ENCODE results near the gene SEMA3E. TPM values are rescaled to one million over a fixed set of nuclear protein-coding genes. Genes with fewer than 3 reads are reported as not detected.

The SEMA3E gene
- total RNA-seq, 1 donor from 2014 or later = not detected

GRCh38 chr7:83366629-83367028, 282.3 kb downstream of the SEMA3E start:
- DNase-seq (ENCODE audit: low spot score) = no peak
- Mint-ChIP-seq H3K27ac (no peak overlapping the region), H3K36me3 (ENCODE audit: low read depth) (no peaks in the 10 kb centered on the region), H3K4me3 (no peak overlapping the region), H3K9me3 (no peaks in the 10 kb centered on the region), H3K27me3 (ENCODE audit: insufficient read depth) (no peaks in the 10 kb centered on the region), H3K4me1 (ENCODE audit: low read depth) (no peaks in the 10 kb centered on the region)
- intact Hi-C loops (cut with micrococcal nuclease) = no loop called here

GRCh38 chr7:83365746-83366145, 283.2 kb downstream of the SEMA3E start:
- Mint-ChIP-seq H3K36me3 (ENCODE audit: low read depth) (no peaks in the 10 kb centered on the region), H3K4me1 (ENCODE audit: low read depth) (no peaks in the 10 kb centered on the region), H3K9me3 (no peaks in the 10 kb centered on the region), H3K27me3 (ENCODE audit: insufficient read depth) (no peaks in the 10 kb centered on the region), H3K27ac (no peak overlapping the region), H3K4me3 (no peak overlapping the region)
- intact Hi-C loops (cut with micrococcal nuclease) = no loop called here
- DNase-seq (ENCODE audit: low spot score) = no peak

- Mint-ChIP-seq H3K27ac (no peak overlapping the region), H3K36me3 (ENCODE audit: low read depth) (no peaks in the 10 kb centered on the region), H3K4me3 (no peak overlapping the region), H3K4me1 (ENCODE audit: low read depth) (no peaks in the 10 kb centered on the region), H3K9me3 (no peaks in the 10 kb centered on the region), H3K27me3 (ENCODE audit: insufficient read depth) (no peaks in the 10 kb centered on the region)
- no peak for DNase-seq (ENCODE audit: low spot score)
- intact Hi-C loops (cut with micrococcal nuclease) = no loop called here
Observed at GRCh38 chr7:83362871-83363550, 285.9 kb downstream of the SEMA3E start.

- Mint-ChIP-seq H3K4me3 (no peak overlapping the region), H3K36me3 (ENCODE audit: low read depth) (no peaks in the 10 kb centered on the region), H3K4me1 (ENCODE audit: low read depth) (no peaks in the 10 kb centered on the region), H3K27me3 (ENCODE audit: insufficient read depth) (no peaks in the 10 kb centered on the region), H3K9me3 (no peaks in the 10 kb centered on the region), H3K27ac (no peak overlapping the region)
- DNase-seq (ENCODE audit: low spot score) = no peak
- intact Hi-C loops (cut with micrococcal nuclease) = no loop called here
Observed at GRCh38 chr7:83359108-83359507, 289.8 kb downstream of the SEMA3E start.

- DNase-seq (ENCODE audit: low spot score) = no peak
- Mint-ChIP-seq H3K36me3 (ENCODE audit: low read depth) (no peaks in the 10 kb centered on the region), H3K27me3 (ENCODE audit: insufficient read depth) (no peaks in the 10 kb centered on the region), H3K4me3 (no peak overlapping the region), H3K27ac (no peak overlapping the region), H3K4me1 (ENCODE audit: low read depth) (no peaks in the 10 kb centered on the region), H3K9me3 (no peaks in the 10 kb centered on the region)
- intact Hi-C loops (cut with micrococcal nuclease) = no loop called here
Observed at GRCh38 chr7:83355143-83355542, 293.8 kb downstream of the SEMA3E start.

- intact Hi-C loops (cut with micrococcal nuclease) = no loop called here
- no peaks in the 10 kb centered on the region for H3K36me3 Mint-ChIP-seq (ENCODE audit: low read depth)
- no peak overlapping the region for H3K4me3 Mint-ChIP-seq
- H3K27ac Mint-ChIP-seq = no peak overlapping the region
- H3K27me3 Mint-ChIP-seq (ENCODE audit: insufficient read depth) = no peaks in the 10 kb centered on the region
- DNase-seq (ENCODE audit: low spot score) = no peak
- H3K4me1 Mint-ChIP-seq (ENCODE audit: low read depth) = no peaks in the 10 kb centered on the region
- no peaks in the 10 kb centered on the region for H3K9me3 Mint-ChIP-seq
Observed at GRCh38 chr7:83347945-83348444, 300.9 kb downstream of the SEMA3E start.

- H3K27me3 Mint-ChIP-seq (ENCODE audit: insufficient read depth) = no peaks in the 10 kb centered on the region
Observed at GRCh38 chr7:83339907-83340306, 309.0 kb downstream of the SEMA3E start.

GRCh38 chr7:83338277-83338950, 310.5 kb downstream of the SEMA3E start:
- no peak for DNase-seq (ENCODE audit: low spot score)
- no peaks in the 10 kb centered on the region for H3K9me3 Mint-ChIP-seq
- no peaks in the 10 kb centered on the region for H3K4me1 Mint-ChIP-seq (ENCODE audit: low read depth)
- no peak overlapping the region for H3K27ac Mint-ChIP-seq
- no peak overlapping the region for H3K4me3 Mint-ChIP-seq
- intact Hi-C loops (cut with micrococcal nuclease) = no loop called here
- no peaks in the 10 kb centered on the region for H3K27me3 Mint-ChIP-seq (ENCODE audit: insufficient read depth)
- no peaks in the 10 kb centered on the region for H3K36me3 Mint-ChIP-seq (ENCODE audit: low read depth)

More at GRCh38 chr7:83339907-83340306, 309.0 kb downstream of the SEMA3E start:
- H3K27ac Mint-ChIP-seq = no peak overlapping the region
- H3K4me3 Mint-ChIP-seq = no peak overlapping the region
- no peaks in the 10 kb centered on the region for H3K36me3 Mint-ChIP-seq (ENCODE audit: low read depth)
- intact Hi-C loops (cut with micrococcal nuclease) = no loop called here
- H3K4me1 Mint-ChIP-seq (ENCODE audit: low read depth) = no peaks in the 10 kb centered on the region
- no peaks in the 10 kb centered on the region for H3K9me3 Mint-ChIP-seq
- no peak for DNase-seq (ENCODE audit: low spot score)

- no peak overlapping the region for H3K27ac Mint-ChIP-seq
- intact Hi-C loops (cut with micrococcal nuclease) = no loop called here
- no peaks in the 10 kb centered on the region for H3K4me1 Mint-ChIP-seq (ENCODE audit: low read depth)
- no peaks in the 10 kb centered on the region for H3K27me3 Mint-ChIP-seq (ENCODE audit: insufficient read depth)
- no peak for DNase-seq (ENCODE audit: low spot score)
- no peaks in the 10 kb centered on the region for H3K9me3 Mint-ChIP-seq
- H3K36me3 Mint-ChIP-seq (ENCODE audit: low read depth) = no peaks in the 10 kb centered on the region
- H3K4me3 Mint-ChIP-seq = no peak overlapping the region
Observed at GRCh38 chr7:83337050-83337449, 311.9 kb downstream of the SEMA3E start.

GRCh38 chr7:83326223-83326622, 322.7 kb downstream of the SEMA3E start:
- H3K9me3 Mint-ChIP-seq = no peaks in the 10 kb centered on the region
- no peak overlapping the region for H3K27ac Mint-ChIP-seq
- H3K4me1 Mint-ChIP-seq (ENCODE audit: low read depth) = no peaks in the 10 kb centered on the region
- no peak overlapping the region for H3K4me3 Mint-ChIP-seq
- intact Hi-C loops (cut with micrococcal nuclease) = no loop called here
- DNase-seq (ENCODE audit: low spot score) = no peak
- no peaks in the 10 kb centered on the region for H3K36me3 Mint-ChIP-seq (ENCODE audit: low read depth)
- no peaks in the 10 kb centered on the region for H3K27me3 Mint-ChIP-seq (ENCODE audit: insufficient read depth)

- H3K9me3 Mint-ChIP-seq = no peaks in the 10 kb centered on the region
- H3K4me1 Mint-ChIP-seq (ENCODE audit: low read depth) = no peaks in the 10 kb centered on the region
- no peak overlapping the region for H3K4me3 Mint-ChIP-seq
- intact Hi-C loops (cut with micrococcal nuclease) = no loop called here
- H3K27me3 Mint-ChIP-seq (ENCODE audit: insufficient read depth) = no peaks in the 10 kb centered on the region
- DNase-seq (ENCODE audit: low spot score) = no peak
- H3K27ac Mint-ChIP-seq = no peak overlapping the region
- no peaks in the 10 kb centered on the region for H3K36me3 Mint-ChIP-seq (ENCODE audit: low read depth)
Observed at GRCh38 chr7:83325083-83325482, 323.9 kb downstream of the SEMA3E start.

- no peaks in the 10 kb centered on the region for H3K27me3 Mint-ChIP-seq (ENCODE audit: insufficient read depth)
- intact Hi-C loops (cut with micrococcal nuclease) = no loop called here
- no peaks in the 10 kb centered on the region for H3K4me1 Mint-ChIP-seq (ENCODE audit: low read depth)
- DNase-seq (ENCODE audit: low spot score) = no peak
- H3K27ac Mint-ChIP-seq = no peak overlapping the region
- H3K36me3 Mint-ChIP-seq (ENCODE audit: low read depth) = no peaks in the 10 kb centered on the region
- H3K4me3 Mint-ChIP-seq = no peak overlapping the region
- no peaks in the 10 kb centered on the region for H3K9me3 Mint-ChIP-seq
Observed at GRCh38 chr7:83324596-83324995, 324.3 kb downstream of the SEMA3E start.

GRCh38 chr7:83321011-83321410, 327.9 kb downstream of the SEMA3E start:
- DNase-seq (ENCODE audit: low spot score) = no peak
- H3K4me1 Mint-ChIP-seq (ENCODE audit: low read depth) = no peaks in the 10 kb centered on the region
- no peak overlapping the region for H3K4me3 Mint-ChIP-seq
- intact Hi-C loops (cut with micrococcal nuclease) = no loop called here
- H3K27ac Mint-ChIP-seq = no peak overlapping the region
- H3K36me3 Mint-ChIP-seq (ENCODE audit: low read depth) = no peaks in the 10 kb centered on the region
- H3K27me3 Mint-ChIP-seq (ENCODE audit: insufficient read depth) = no peaks in the 10 kb centered on the region
- H3K9me3 Mint-ChIP-seq = no peaks in the 10 kb centered on the region

All from activated T-helper 1 cell treated with anti-CD3 and anti-CD28 coated beads, Interleukin-12 subunit alpha, Interleukin-12 subunit beta, Interleukin-2, Interleukin-4 antibody, amounts not matched to agents 30 ng/mL and 10 ng/mL and 1 ng/mL, durations not matched to agents 14 hours and 24 hours and 36 hours (primary cell).